GM21723 (cell line): ENCODE data around the gene KRT17.
A peak's percentile ranks its signal among the peaks of the same experiment; 100 is the strongest.

Experiments
- ATAC-seq: cut with Tn5 transposase; IDR thresholded peaks from one replicate; pipeline ENCODE4 v1.9.1; 2021; ENCODE audit warnings: mild to moderate bottlenecking, moderate library complexity; ENCODE audit not compliant: unreplicated experiment

KRT17 gene

GRCh38 chr17:41624208-41625101 is at the start of gene KRT17:
TSS of gene KRT17 (minus strand) at chr17:41624575. CDS start at chr17:41624509, 66 bp downstream.
- ATAC-seq, result no peak

DNA sequence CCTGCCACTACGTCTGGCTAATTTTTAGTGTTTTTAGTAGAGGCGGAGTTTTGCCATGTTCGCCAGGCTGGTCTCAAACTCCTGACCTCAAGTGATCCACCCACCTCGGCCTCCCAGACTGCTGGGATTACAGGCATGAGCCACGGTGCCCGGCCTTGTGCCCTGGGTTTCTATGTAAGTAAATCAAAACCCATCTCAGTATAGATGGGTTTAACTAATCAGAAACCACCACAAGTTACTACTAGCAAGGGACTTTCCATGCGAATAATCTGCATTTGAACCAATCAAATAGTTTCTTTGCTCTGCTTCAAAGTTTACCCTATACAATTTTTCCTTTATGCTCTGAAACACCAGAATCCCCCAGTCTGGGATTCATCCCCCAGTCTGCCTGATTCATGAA is 47.8 kb upstream of the KRT17 start:
- ATAC-seq, result no peak

GRCh38 chr17:41667280-41668041 is 43.1 kb upstream of the KRT17 start:
- ATAC-seq, result no peak

DNA sequence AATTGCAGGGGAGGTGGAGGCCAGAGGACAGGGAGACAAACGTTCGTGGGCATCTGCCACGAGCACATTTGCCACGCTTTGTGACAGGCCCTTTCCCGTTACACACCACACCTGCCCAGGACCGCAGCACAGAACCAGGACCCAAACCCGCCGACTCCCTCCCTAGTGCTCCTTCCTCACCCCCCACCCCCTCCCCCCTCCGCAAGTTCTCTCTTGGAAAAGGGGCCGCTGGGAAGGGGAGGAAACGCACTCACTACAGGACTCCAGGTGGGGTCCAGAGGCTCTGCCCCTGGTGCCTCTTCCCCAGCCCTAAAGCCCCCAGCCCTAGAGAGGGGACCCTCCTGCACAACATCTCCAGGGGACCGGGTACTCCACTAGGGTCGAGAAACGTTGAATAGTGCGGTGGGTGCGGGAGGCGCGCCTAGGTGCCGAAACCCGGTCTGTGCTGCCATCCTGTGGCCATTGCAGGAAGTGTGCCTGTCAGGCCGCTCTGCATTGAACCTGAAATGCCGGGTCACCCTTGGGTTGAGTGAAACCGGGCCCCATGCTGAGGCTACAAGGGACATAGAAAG is 42.4 kb upstream of the KRT17 start:
- no peak for ATAC-seq

GRCh38 chr17:41666237-41666641 is 41.9 kb upstream of the KRT17 start:
- peak; percentile 40 for ATAC-seq

DNA sequence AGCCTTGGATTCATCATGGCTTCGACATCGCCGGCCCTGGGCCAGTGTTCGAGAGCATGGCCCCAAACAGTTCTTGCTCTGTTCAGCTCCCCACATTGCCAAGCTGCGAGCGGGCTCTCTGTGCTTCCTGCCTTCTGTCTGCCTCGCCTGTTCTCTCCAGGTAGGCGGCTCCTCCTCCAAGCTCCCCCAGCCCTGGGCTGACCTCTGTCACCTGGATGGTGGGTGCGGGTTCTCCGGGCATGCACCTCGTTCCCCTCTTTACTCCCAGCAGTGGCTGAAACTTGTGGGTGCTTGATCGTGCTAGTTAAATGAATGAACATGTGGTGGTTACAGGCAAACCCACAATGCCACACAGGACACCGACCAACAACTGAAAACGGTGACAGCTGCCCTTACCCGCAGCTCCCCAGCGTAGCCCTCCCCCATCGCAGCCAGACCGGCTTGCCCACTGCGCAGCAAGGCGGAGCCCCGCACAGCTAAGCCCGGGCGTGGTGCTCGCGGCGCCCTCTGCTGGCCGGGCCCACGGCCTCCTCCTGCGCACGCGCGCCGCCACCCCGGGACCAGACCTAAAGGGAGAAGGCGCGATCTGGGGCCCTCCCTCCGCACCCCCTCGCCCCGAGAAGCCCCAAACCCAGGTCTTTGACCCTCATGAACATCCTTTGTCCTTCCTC is 41.3 kb upstream of the KRT17 start:
- ATAC-seq, result peak; percentile 64

GRCh38 chr17:41664587-41665565 is 40.5 kb upstream of the KRT17 start:
- ATAC-seq, result no peak

DNA sequence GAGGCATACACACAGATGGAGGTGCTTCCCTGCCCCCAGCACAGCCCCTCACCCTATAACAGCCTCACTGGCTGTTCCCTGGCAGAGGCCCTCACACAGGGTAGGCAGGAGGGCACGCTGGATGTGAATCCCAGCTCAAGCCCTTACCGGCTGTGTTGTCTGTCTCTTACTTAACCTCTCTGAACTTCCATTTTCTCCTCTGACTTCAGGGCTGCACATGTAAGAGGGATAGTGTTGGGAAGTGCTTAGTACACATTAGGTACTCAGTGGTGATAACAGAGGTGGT is 39.7 kb upstream of the KRT17 start:
- no peak for ATAC-seq

DNA sequence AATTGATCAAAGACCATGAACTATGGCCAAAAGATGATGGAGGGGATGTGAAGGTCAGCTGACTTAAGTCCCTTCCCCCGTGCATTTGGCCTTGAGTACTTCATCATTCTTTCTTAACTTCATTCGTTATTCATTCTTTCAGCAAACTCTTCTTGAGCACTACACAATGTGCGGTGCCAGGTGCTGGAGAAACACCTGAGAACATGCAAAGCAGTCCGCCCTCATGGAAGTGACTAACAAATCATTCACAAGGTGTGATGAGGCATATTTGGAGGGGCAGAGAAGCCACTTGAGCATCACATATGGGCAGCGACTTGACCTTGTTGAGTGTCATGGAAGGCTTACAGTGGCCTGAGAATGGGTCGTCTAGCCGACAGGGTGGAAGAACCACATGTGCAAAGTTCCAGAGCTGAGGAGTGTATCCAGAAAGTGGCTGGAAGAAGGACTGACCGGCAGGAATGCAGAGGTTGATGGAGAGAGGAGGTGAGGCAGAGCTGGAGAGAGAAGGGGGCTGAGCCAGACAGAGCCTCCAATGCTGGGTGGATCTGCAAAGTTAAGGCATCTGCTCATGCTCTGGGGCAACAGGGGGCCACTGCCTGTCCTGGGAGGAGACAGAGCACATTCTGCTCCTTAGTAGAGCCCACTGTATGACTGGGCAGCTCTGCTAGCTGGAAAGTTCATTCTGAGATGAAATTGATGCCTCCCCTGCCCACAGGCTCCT is 39.2 kb upstream of the KRT17 start:
- no peak for ATAC-seq

DNA sequence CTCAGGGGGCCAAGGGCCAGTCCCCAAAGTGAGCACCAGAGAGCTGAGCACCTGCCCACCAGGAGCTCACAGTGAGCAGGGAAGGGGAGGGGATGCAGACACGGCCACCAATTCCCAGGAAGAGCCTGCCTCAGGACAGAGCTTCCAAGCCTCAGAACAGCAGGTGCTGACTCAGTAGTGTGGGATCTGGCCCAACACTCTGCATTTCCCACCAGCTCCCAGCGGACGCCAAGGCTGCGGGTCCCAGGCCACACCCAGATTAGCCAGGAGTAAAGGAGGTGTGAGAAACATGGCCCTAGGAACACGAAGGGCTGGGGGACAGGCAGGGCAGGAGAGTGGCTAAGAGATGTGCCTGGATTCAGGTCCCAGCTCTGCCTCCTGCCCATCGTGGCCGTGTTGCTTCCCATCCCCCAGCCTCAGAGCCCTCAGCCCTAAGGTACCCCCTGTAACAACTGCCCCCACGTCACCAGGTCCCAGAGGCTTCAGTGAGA is 35.9 kb upstream of the KRT17 start:
- no peak for ATAC-seq

DNA sequence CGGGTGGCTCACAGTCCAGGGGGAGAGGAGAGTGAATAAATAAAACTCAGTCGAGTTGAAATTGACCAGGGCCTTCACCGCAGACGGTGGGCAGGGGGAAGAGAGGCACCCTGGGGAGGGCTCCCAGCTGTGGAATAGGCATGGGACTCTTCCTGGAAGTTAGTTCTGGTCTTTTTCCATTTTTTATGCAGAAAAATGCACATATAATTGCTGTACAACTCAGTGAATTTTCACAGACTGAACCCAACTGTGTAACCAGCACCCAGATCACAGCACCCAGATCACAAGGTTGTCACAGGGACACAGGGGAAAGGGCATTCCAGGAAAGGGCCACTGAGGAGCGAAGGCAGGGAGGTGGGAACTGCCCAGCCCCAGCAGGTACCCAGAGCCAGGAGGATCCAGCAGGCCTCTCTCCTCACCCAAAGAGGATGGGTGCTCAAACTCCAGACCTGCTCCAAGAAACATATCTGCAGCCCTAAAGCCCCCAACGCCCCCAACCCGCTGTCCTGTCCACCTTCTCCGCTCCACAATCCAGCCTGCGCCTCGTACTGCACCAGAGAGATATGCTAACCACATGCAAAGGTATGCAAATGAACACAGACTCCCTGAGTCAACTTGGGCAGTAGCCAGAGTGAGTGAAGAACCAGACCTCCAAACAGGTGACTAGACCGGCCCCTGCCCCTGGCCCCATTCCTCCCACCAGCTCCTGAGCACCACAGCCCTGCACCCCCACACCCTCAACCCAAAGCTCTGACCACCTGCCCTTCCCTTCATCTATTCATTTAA is 35.2 kb upstream of the KRT17 start:
- ATAC-seq, result no peak

- ATAC-seq, result no peak
These were observed 34.5 kb upstream of the KRT17 start for GRCh38 chr17:41658846-41659245.

DNA sequence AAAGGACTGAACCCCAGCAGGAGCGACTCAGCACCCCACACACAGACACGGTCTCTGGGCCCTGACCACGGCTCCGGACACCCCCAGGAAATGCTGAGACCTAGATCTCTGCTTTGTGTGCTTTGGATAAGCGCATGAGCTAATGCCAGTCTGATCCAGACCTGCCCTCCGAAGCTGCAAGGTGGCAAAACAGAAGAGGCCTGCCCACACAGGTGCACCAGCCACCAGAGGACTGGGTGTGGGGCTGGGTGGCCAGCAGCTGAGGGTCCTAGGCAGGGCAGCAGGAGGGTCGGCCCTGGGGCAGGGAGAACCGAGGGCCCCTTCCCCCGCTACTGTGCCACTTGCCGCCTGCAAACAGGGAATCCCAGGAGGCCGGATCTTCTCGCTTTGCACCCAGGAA is 33.6 kb upstream of the KRT17 start:
- ATAC-seq, result no peak

GRCh38 chr17:41657176-41657754 is 32.9 kb upstream of the KRT17 start:
- ATAC-seq, result no peak

GRCh38 chr17:41656249-41657023 is 32.1 kb upstream of the KRT17 start:
- no peak for ATAC-seq

DNA sequence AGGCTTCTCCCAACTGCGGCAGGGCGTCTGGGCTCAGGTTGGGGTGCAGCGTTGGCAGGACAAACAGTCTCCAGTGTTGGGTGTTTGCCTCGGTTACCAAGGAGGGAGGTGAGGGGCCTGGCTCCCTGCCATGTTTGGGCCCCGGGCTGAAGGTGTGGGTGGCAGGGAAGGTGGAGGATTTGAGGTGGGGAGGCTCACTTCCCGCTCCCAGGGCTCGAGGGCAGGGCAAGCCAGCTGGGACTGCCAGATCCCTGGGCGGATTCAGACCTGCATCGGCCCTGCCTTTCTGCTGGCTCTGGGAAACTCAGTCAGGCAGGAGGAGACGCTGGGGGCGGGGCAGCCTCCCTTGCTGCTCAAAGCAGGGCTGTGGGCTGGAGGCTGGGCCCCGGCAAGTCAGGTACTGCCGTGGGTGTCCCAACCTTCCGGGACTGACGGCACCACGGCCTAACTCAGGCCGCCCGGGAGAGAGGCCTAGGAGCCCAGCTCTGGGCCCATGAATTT is 31.3 kb upstream of the KRT17 start:
- no peak for ATAC-seq
